ENCODE data around the gene TDRD10. TPM values are rescaled to one million over a fixed set of nuclear protein-coding genes. Genes with fewer than 3 reads are reported as not detected.

TDRD10 gene
- total RNA-seq, 1 donor from 2014 or later, result 27.8 TPM

GRCh38 chr1:154533952-154534844 lies 32.2 kb downstream of the TDRD10 start:
- peak; percentile 46 for TF ChIP-seq CTCF (IDR thresholded peaks at IDR 0.05; ENCODE audit: unreplicated experiment)
- H3K9me3 Mint-ChIP-seq (ENCODE audit: unreplicated experiment), result no peaks in the 10 kb centered on the region
- no peaks in the 10 kb centered on the region for H3K4me1 Mint-ChIP-seq (ENCODE audit: unreplicated experiment)
- H3K27me3 Mint-ChIP-seq (ENCODE audit: unreplicated experiment), result peaks cover 4% of the 10 kb centered on the region
- no peak overlapping the region for H3K27ac Mint-ChIP-seq (ENCODE audit: unreplicated experiment)
- DNase-seq (ENCODE audit: low spot score), result peak; percentile 25
- H3K4me3 Mint-ChIP-seq (ENCODE audit: unreplicated experiment), result no peak overlapping the region
- H3K36me3 Mint-ChIP-seq (ENCODE audit: low read depth, unreplicated experiment), result peaks cover 24% of the 10 kb centered on the region

- TF ChIP-seq CTCF (IDR thresholded peaks at IDR 0.05; ENCODE audit: unreplicated experiment), result no peak
- Mint-ChIP-seq H3K27me3 (ENCODE audit: unreplicated experiment) (peaks cover 9% of the 10 kb centered on the region), H3K27ac (ENCODE audit: unreplicated experiment) (no peak overlapping the region), H3K4me1 (ENCODE audit: unreplicated experiment) (peaks cover 16% of the 10 kb centered on the region), H3K9me3 (ENCODE audit: unreplicated experiment) (no peaks in the 10 kb centered on the region), H3K4me3 (ENCODE audit: unreplicated experiment) (no peak overlapping the region), H3K36me3 (ENCODE audit: low read depth, unreplicated experiment) (peaks cover 33% of the 10 kb centered on the region)
- no peak for DNase-seq (ENCODE audit: low spot score)
Measured at GRCh38 chr1:154536570-154536969, 34.6 kb downstream of the TDRD10 start.

GRCh38 chr1:154539486-154540483 lies 37.8 kb downstream of the TDRD10 start:
- no peak for DNase-seq (ENCODE audit: low spot score)
- H3K9me3 Mint-ChIP-seq (ENCODE audit: unreplicated experiment), result no peaks in the 10 kb centered on the region
- H3K4me3 Mint-ChIP-seq (ENCODE audit: unreplicated experiment), result peak overlapping the region; percentile 59
- no peak for TF ChIP-seq CTCF (IDR thresholded peaks at IDR 0.05; ENCODE audit: unreplicated experiment)
- H3K27me3 Mint-ChIP-seq (ENCODE audit: unreplicated experiment), result peaks cover 9% of the 10 kb centered on the region
- no peak overlapping the region for H3K27ac Mint-ChIP-seq (ENCODE audit: unreplicated experiment)
- H3K36me3 Mint-ChIP-seq (ENCODE audit: low read depth, unreplicated experiment), result peaks cover 24% of the 10 kb centered on the region
- H3K4me1 Mint-ChIP-seq (ENCODE audit: unreplicated experiment), result peaks cover 34% of the 10 kb centered on the region

GRCh38 chr1:154541231-154541630 lies 39.2 kb downstream of the TDRD10 start:
- Mint-ChIP-seq H3K27me3 (ENCODE audit: unreplicated experiment) (peaks cover 9% of the 10 kb centered on the region), H3K4me1 (ENCODE audit: unreplicated experiment) (peaks cover 39% of the 10 kb centered on the region), H3K4me3 (ENCODE audit: unreplicated experiment) (no peak overlapping the region), H3K9me3 (ENCODE audit: unreplicated experiment) (no peaks in the 10 kb centered on the region), H3K27ac (ENCODE audit: unreplicated experiment) (no peak overlapping the region), H3K36me3 (ENCODE audit: low read depth, unreplicated experiment) (peaks cover 25% of the 10 kb centered on the region)
- TF ChIP-seq CTCF (IDR thresholded peaks at IDR 0.05; ENCODE audit: unreplicated experiment), result no peak
- DNase-seq (ENCODE audit: low spot score), result no peak

All from endothelial cell (in vitro differentiated cells).